H9 (cell line): ENCODE results near the gene C2orf81. TPM values are rescaled to one million over a fixed set of nuclear protein-coding genes. Genes with fewer than 3 reads are reported as not detected.

Experiments
- DNase-seq: peaks from one replicate; pipeline ENCODE4 v3.0.0-alpha.2; 2017
- H2AFZ ChIP-seq: one replicate; pipeline ENCODE4 v1.6.1; 2013; ENCODE audit warnings: mild to moderate bottlenecking, low read length, control low read depth, moderate library complexity
- H2AK5ac ChIP-seq: 2 replicates; pipeline ENCODE4 v1.6.1; 2013; ENCODE audit warnings: low read length, control low read depth, mixed read lengths; ENCODE audit not compliant: insufficient read length
- H2BK120ac ChIP-seq: one replicate; pipeline ENCODE4 v1.6.1; 2013; ENCODE audit warnings: low read depth, mild to moderate bottlenecking, low read length, control low read depth, inconsistent platforms; ENCODE audit not compliant: poor library complexity, severe bottlenecking
- H2BK12ac ChIP-seq: 2 replicates; pipeline ENCODE4 v1.6.1; 2013; ENCODE audit warnings: low read length, control low read depth, mixed read lengths, low read depth; ENCODE audit not compliant: insufficient read length
- H2BK15ac ChIP-seq: 2 replicates; pipeline ENCODE4 v1.6.1; 2013; ENCODE audit warnings: low read depth, low read length, control low read depth
- H2BK20ac ChIP-seq: one replicate; pipeline ENCODE4 v1.6.1; 2013; ENCODE audit warnings: low read depth, mild to moderate bottlenecking, low read length, control low read depth, inconsistent platforms; ENCODE audit not compliant: poor library complexity, severe bottlenecking
- H2BK5ac ChIP-seq: 2 replicates; pipeline ENCODE4 v1.6.1; 2013; ENCODE audit warnings: low read length, control low read depth, mixed read lengths; ENCODE audit not compliant: insufficient read length
- H3K14ac ChIP-seq: 2 replicates; pipeline ENCODE4 v1.6.1; 2013; ENCODE audit warnings: low read length, control low read depth; ENCODE audit not compliant: insufficient read depth
- H3K18ac ChIP-seq: 2 replicates; pipeline ENCODE4 v1.6.1; 2013; ENCODE audit warnings: low read depth, mild to moderate bottlenecking, mixed read lengths, low read length, control low read depth; ENCODE audit not compliant: insufficient read length
- H3K23ac ChIP-seq: 2 replicates; pipeline ENCODE4 v1.6.1; 2013; ENCODE audit warnings: low read length, control low read depth, mixed read lengths, low read depth; ENCODE audit not compliant: insufficient read length
- H3K23me2 ChIP-seq: 2 replicates; pipeline ENCODE4 v1.6.1; 2013; ENCODE audit warnings: low read depth, mild to moderate bottlenecking, mixed read lengths, low read length, control low read depth; ENCODE audit not compliant: insufficient read length, poor library complexity, severe bottlenecking
- H3K27ac ChIP-seq: 2 replicates; pipeline ENCODE4 v1.5.1; 2013; ENCODE audit warnings: low read length, control low read depth, mixed read lengths, low read depth; ENCODE audit not compliant: insufficient read length
- H3K27me3 ChIP-seq: 2 replicates; pipeline ENCODE4 v1.6.1; 2013; ENCODE audit warnings: low read length, control low read depth, inconsistent platforms; ENCODE audit not compliant: insufficient read depth
- H3K4ac ChIP-seq: 2 replicates; pipeline ENCODE4 v1.6.1; 2013; ENCODE audit warnings: low read depth, mild to moderate bottlenecking, control low read depth, inconsistent platforms, low read length, moderate library complexity
- H3K4me1 ChIP-seq: 2 replicates; pipeline ENCODE4 v1.6.1; 2013; ENCODE audit warnings: low read length, control low read depth, inconsistent platforms; ENCODE audit not compliant: insufficient read depth
- H3K4me2 ChIP-seq: 2 replicates; pipeline ENCODE4 v1.6.1; 2013; ENCODE audit warnings: low read length, control low read depth, mixed read lengths; ENCODE audit not compliant: insufficient read length, insufficient read depth
- H3K56ac ChIP-seq: 2 replicates; pipeline ENCODE4 v1.6.1; 2013; ENCODE audit warnings: low read depth, mild to moderate bottlenecking, mixed read lengths, low read length, control low read depth; ENCODE audit not compliant: insufficient read length
- H3K79me1 ChIP-seq: 2 replicates; pipeline ENCODE4 v1.6.1; 2013; ENCODE audit warnings: low read depth, mild to moderate bottlenecking, moderate library complexity, low read length, control low read depth, inconsistent platforms; ENCODE audit not compliant: insufficient read depth, poor library complexity, severe bottlenecking
- H3K79me2 ChIP-seq: 2 replicates; pipeline ENCODE4 v1.6.1; 2013; ENCODE audit warnings: low read length, control low read depth, inconsistent platforms; ENCODE audit not compliant: insufficient read depth
- H3K9ac ChIP-seq: 2 replicates; pipeline ENCODE4 v1.6.1; 2013; ENCODE audit warnings: low read length, control low read depth, mixed read lengths; ENCODE audit not compliant: insufficient read length; ENCODE audit errors: extremely low read depth
- H3K9me3 ChIP-seq: one replicate; pipeline ENCODE4 v1.6.1; 2013; ENCODE audit warnings: low read depth, low read length, inconsistent platforms; ENCODE audit not compliant: control insufficient read depth
- H3T11ph ChIP-seq: one replicate; pipeline ENCODE4 v1.6.1; 2013; ENCODE audit warnings: mild to moderate bottlenecking, low read length, control low read depth, inconsistent platforms
- H4K20me1 ChIP-seq: one replicate; pipeline ENCODE4 v1.6.1; 2013; ENCODE audit not compliant: control insufficient read depth, insufficient read length, insufficient read depth
- H4K5ac ChIP-seq: 2 replicates; pipeline ENCODE4 v1.6.1; 2013; ENCODE audit warnings: low read depth, mild to moderate bottlenecking, mixed read lengths, low read length, control low read depth; ENCODE audit not compliant: insufficient read length
- H4K8ac ChIP-seq: replicated peaks from 2 replicates; pipeline ENCODE4 v1.6.1; 2013; ENCODE audit warnings: low read length, control low read depth, mixed read lengths, low read depth; ENCODE audit not compliant: insufficient read length
- H4K91ac ChIP-seq: 2 replicates; pipeline ENCODE4 v1.6.1; 2013; ENCODE audit warnings: low read depth, mild to moderate bottlenecking, moderate library complexity, mixed read lengths, low read length, control low read depth; ENCODE audit not compliant: insufficient read length
- H3K27ac Mint-ChIP-seq, 3 experiments: 2 replicates in 2 of 3; 3 replicates in 1 of 3; pipeline ENCODE4 v1.8.0; 2020 to 2021; ENCODE audit warnings: mixed read lengths in 3 of 3, mild to moderate bottlenecking in 1 of 3, moderate library complexity in 1 of 3
- H3K27me3 Mint-ChIP-seq: 2 replicates; pipeline ENCODE4 v1.8.0; 2021; ENCODE audit warnings: low read depth, mild to moderate bottlenecking, moderate library complexity, mixed read lengths
- H3K36me3 Mint-ChIP-seq, 3 experiments: 2 replicates in 2 of 3; 3 replicates in 1 of 3; pipeline ENCODE4 v1.8.0; 2020 to 2021; ENCODE audit warnings: low read depth in 3 of 3, mixed read lengths in 3 of 3; ENCODE audit not compliant: insufficient read depth in 1 of 3
- H3K4me1 Mint-ChIP-seq, 2 experiments: 2 replicates each; pipeline ENCODE4 v1.8.0; 2020; ENCODE audit warnings: mixed read lengths in 2 of 2
- H3K4me3 Mint-ChIP-seq, 2 experiments: 2 replicates in 1 of 2; 3 replicates in 1 of 2; pipeline ENCODE4 v1.8.0; 2020 to 2021; ENCODE audit warnings: mild to moderate bottlenecking in 2 of 2, mixed read lengths in 2 of 2, moderate library complexity in 1 of 2
- H3K9me3 Mint-ChIP-seq, 2 experiments: 2 replicates in 1 of 2; 3 replicates in 1 of 2; pipeline ENCODE4 v1.8.0; 2020; ENCODE audit warnings: mild to moderate bottlenecking in 2 of 2, mixed read lengths in 2 of 2, moderate library complexity in 1 of 2
- WGBS: extraction: QIAGEN DNeasy Blood & Tissue Kit; methylation state at CpG from one replicate; pipeline ENCODE4 v1.1.7; 2013; ENCODE audit warnings: missing lambda C conversion rate, low lambda C conversion rate, mixed read lengths; ENCODE audit not compliant: insufficient read length; ENCODE audit errors: extremely low coverage; 5-methylcytosine and 5-hydroxymethylcytosine counted together
- total RNA-seq: library from RNA; stranded (reverse); gene quantifications from 2 replicates; pipeline ENCODE4 v1.2.1, GENCODE V29; 2021
- TF ChIP-seq, protein P1 (sequence below): fragments of 200-600 bp; sonication (generic); conservative IDR thresholded peaks from 3 replicates; pipeline ENCODE4 v1.8.0; 2021; ENCODE audit warnings: antibody characterized with exemption, mild to moderate bottlenecking

Gene C2orf81
- total RNA-seq, 1 experiment from 2014 or later, result 3.5 TPM

DNA sequence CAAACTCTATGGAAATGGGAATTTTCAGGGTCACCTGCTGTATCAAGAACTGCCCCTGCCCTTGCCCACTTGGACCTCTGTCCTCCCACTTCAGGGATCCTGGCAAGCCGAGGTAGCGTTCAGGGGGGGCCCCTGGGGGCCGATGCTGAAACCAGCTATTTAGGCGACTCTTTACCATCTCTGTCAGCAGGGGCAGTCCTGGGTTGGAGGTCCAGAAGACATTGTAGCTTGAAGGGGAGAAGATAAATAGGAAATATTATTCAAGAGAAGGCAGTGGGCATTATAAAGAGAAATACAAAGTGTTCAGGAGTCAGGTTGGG, 41.3 kb upstream of the C2orf81 start:
- Histone ChIP-seq H2BK20ac (no peak overlapping the region), H4K5ac (no peak overlapping the region), H3K23ac (no peak overlapping the region), H2BK120ac (no peak overlapping the region), H4K8ac (no peak overlapping the region), H3K79me2 (no peaks in the 10 kb centered on the region; the same call in 1 of the 2 replicates), H3K27ac (no peak overlapping the region), H3K23me2 (peaks cover 5% of the 10 kb centered on the region), H2AFZ (no peak overlapping the region), H3K9me3 (no peaks in the 10 kb centered on the region), H3K4ac (no peak overlapping the region), H3K4me2 (no peak overlapping the region), H2BK15ac (no peak overlapping the region), H4K91ac (no peak overlapping the region), H3K14ac (no peak overlapping the region), H2BK12ac (no peak overlapping the region), H3K56ac (no peak overlapping the region), H3T11ph (no peak overlapping the region), H3K9ac (no peak overlapping the region), H2AK5ac (no peak overlapping the region), H4K20me1 (peaks cover 2% of the 10 kb centered on the region), H3K4me1 (peaks cover 2% of the 10 kb centered on the region; the same call in 1 of the 2 replicates), H3K18ac (no peak overlapping the region), H3K79me1 (peaks cover 4% of the 10 kb centered on the region), H3K27me3 (no peaks in the 10 kb centered on the region), H2BK5ac (no peak overlapping the region)
- peaks cover 11 to 17% of the 10 kb centered on the region in 2 experiments for H3K4me1 Mint-ChIP-seq
- H3K27ac Mint-ChIP-seq, result no peak overlapping the region
- no peak overlapping the region for H3K4me3 Mint-ChIP-seq
- no peaks in the 10 kb centered on the region for H3K9me3 Mint-ChIP-seq
- H3K36me3 Mint-ChIP-seq, result peaks cover 10 to 29% (median 24%) of the 10 kb centered on the region in 3 experiments; a peak in 6 of 7 replicates
- no CpG with 5 or more reads among the region's 4 CpGs for WGBS
- TF ChIP-seq, protein P1, sequence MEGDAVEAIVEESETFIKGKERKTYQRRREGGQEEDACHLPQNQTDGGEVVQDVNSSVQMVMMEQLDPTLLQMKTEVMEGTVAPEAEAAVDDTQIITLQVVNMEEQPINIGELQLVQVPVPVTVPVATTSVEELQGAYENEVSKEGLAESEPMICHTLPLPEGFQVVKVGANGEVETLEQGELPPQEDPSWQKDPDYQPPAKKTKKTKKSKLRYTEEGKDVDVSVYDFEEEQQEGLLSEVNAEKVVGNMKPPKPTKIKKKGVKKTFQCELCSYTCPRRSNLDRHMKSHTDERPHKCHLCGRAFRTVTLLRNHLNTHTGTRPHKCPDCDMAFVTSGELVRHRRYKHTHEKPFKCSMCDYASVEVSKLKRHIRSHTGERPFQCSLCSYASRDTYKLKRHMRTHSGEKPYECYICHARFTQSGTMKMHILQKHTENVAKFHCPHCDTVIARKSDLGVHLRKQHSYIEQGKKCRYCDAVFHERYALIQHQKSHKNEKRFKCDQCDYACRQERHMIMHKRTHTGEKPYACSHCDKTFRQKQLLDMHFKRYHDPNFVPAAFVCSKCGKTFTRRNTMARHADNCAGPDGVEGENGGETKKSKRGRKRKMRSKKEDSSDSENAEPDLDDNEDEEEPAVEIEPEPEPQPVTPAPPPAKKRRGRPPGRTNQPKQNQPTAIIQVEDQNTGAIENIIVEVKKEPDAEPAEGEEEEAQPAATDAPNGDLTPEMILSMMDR, result no peak
- no peaks in the 10 kb centered on the region for H3K27me3 Mint-ChIP-seq
- DNase-seq, result no peak
